Epithelial cell of esophagus (primary cell): ENCODE measurements around the gene CERS5.

Experiments used
- DNase-seq: peaks from one replicate; pipeline ENCODE4 v3.0.0; 2010; ENCODE audit warnings: low read depth
- H3K4me3 ChIP-seq: 2 replicates; pipeline ENCODE4 v1.5.1; 2011; ENCODE audit warnings: mild to moderate bottlenecking, low read length, control low read depth
- CTCF ChIP-seq: IDR thresholded peaks from 2 replicates; pipeline ENCODE4 v1.5.1; 2011; ENCODE audit warnings: low read depth, mild to moderate bottlenecking, low read length, control low read depth, inconsistent platforms; ENCODE audit not compliant: insufficient read depth; ENCODE audit errors: missing control alignments

The CERS5 gene

DNA sequence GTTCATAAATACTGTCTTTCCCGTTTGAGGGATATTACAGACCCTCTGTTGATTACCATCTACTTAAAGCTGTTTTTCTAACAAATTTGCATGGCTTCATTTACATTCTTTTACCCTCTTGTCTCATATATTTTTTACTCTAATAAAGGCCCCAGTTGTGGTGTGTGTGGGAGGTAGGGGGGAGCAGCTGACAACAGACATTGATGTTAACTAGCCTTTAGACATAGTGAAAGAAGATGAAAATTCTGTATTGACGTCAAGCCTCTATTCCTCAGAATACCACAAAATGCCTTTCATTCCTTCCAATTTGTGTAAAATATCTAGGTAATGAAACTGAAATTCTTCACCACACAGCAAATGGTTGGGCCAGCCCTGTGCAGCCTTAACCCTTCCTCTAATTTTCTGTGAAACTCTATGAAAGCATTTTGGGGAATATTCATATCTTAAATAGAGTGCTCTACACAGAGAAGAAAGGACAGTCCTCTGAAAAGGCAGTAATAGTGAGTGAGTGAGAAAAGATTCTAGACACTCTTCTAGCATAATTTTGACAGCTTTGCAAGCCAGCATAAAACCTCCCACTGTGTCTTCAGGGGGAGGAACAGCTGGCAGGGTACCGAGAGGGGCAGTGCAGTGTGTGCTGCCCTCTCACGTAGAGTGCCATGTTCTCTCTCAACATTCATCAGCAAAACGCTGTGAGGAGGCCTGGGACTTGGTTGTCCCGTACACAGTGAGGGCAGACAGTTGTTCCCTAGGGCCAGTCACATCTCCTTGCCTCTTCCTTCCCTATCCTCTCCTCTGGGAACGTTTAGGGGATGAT is 20.1 kb upstream of the CERS5 start:
- TF ChIP-seq CTCF: no peak
- no peak overlapping the region for H3K4me3 ChIP-seq
- no peak for DNase-seq

DNA sequence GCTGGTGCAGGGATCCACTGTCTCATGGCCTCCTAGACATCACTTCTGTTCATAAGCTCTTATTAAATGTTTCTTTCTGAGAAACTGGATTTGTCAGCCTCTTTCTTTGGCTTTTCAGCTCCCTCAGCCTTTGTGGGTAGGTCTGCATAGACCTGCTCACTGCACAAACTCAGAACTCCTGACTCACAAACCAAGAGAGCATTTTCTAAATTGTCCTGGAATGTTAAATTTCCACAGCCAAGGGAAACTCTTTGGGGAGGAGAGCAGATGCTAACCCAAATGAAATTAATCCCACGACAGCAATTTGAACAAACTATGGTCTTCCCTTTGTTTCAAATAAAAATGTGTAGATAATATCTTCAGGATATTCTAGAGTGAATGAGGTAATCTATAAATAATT is 19.5 kb upstream of the CERS5 start:
- H3K4me3 ChIP-seq: no peak overlapping the region
- no peak for DNase-seq
- no peak for TF ChIP-seq CTCF

DNA sequence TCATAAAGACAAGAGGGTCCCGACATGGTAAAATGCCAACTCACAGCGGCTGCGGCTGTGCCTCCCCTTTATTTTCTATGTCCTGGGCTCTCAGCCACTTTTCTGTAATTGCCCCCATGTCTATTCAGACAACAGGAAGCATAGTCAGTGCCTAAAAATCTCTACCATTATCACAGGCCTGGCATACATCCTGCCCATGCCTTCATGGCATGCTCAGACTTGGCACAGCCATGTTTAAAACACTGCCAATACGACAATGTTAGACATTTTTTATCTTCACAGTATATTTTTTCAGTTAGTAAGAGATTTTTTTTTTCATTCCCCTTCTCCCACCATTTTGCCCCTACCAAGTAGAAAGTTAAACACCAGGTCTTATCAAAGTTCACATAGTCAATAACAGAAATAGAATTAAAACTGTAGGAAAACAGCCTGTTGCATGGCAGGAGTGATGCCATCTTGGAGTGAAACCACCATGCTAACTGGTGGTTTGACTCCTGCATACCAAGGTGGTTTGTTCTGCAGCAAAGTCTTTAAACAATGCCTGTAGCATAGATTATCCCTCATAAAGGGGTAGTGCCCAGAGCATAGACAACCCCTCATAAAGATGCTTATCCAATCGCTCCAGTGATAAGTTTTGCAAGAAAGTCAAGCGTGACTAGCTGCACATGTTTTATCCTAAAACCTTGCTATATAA is 18.9 kb upstream of the CERS5 start:
- no peak for TF ChIP-seq CTCF
- DNase-seq: peak; percentile 74
- no peak overlapping the region for H3K4me3 ChIP-seq

DNA sequence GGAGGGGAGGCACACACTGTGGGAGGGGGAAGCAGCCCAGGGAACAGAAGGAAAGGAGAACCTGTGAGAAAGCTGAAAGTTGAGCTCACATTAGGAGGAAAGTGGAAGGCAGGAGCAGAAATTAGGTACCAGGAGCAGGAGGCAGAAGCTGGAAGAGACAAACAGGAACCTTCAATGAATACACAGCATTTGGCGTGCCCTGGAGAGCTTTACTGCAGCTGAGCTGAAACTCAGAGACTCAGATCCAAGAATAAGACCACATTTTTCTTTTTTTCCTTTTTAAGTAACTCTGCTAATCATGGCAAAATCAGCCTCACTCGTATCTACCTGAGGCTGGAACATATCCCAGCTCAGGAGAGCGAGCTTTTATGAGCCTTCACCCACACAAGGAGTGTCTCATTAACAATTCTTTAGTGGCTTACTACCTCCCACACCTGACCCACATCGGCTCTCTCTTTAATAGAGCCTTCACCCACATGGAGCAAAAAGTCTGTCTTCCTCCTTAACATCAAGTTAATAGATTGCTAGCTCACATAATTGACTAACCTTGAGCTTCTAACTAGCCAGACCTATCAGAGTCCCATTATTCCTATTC is 18.2 kb upstream of the CERS5 start:
- no peak overlapping the region for H3K4me3 ChIP-seq
- DNase-seq: no peak
- no peak for TF ChIP-seq CTCF

DNA sequence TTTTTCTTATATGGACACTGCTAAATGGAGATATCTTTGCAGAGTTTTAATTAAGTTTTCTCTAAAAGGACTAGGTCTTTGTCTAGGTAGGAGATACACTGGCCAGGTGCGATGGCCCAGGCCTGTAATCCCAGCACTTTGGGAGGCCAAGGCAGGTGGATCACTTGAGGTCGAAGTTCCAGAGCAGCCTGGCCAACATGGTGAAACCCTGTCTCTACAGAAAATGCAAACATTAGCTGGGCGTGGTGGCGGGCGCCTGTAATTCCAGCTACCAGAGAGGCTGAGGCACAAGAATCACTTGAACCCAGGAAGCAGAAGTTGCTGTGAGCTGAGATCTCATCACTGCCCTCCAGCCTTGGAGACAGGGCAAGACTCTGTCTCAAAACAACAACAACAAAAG is 17.1 kb upstream of the CERS5 start:
- no peak for TF ChIP-seq CTCF
- no peak overlapping the region for H3K4me3 ChIP-seq
- DNase-seq: no peak

- no peak overlapping the region for H3K4me3 ChIP-seq
- TF ChIP-seq CTCF: no peak
- no peak for DNase-seq
Measured at GRCh38 chr12:50182461-50182860, 15.3 kb upstream of the CERS5 start.
